GM13977 (cell line): ENCODE results near the gene MMP7.

Experiments used
- DNase-seq: peaks from one replicate; pipeline ENCODE4 v3.0.0; 2012; ENCODE audit warnings: low spot score
- in situ Hi-C: fragments of 300-500 bp; cut with MboI; formaldehyde crosslinking; loops from one replicate; pipeline ENCODE4 v1.12.0; 2022; ENCODE audit warnings: low sequenced_read_pairs, low pct_unique_long_range_greater_than_20kb, mixed read lengths, inconsistent platforms; ENCODE audit not compliant: unreplicated experiment
- TF ChIP-seq, protein P1 (sequence below): IDR thresholded peaks from 2 replicates; pipeline ENCODE4 v1.5.1; 2012; ENCODE audit warnings: mild to moderate bottlenecking, control low read depth; ENCODE audit not compliant: insufficient read depth; ENCODE audit errors: extremely low read depth, missing control alignments

Gene MMP7

DNA sequence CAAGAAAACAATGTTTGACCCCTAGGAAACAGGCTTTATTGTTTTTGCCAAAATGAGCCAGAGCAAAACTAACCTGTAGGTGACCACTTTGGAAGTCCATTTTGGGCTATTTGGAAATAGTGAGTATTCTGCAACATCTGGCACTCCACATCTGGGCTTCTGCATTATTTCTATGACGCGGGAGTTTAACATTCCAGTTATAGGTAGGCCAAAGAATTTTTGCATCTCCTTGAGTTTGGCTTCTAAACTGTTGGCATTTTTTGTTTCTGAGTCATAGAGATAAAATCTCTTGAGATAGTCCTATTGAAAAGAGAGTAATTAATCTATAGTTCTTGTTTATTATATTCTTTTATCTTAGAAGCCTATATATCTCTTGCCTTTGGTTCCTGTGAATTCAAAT, 2.9 kb downstream of the MMP7 start:
- in situ Hi-C loops = no loop called here
- TF ChIP-seq, protein P1, sequence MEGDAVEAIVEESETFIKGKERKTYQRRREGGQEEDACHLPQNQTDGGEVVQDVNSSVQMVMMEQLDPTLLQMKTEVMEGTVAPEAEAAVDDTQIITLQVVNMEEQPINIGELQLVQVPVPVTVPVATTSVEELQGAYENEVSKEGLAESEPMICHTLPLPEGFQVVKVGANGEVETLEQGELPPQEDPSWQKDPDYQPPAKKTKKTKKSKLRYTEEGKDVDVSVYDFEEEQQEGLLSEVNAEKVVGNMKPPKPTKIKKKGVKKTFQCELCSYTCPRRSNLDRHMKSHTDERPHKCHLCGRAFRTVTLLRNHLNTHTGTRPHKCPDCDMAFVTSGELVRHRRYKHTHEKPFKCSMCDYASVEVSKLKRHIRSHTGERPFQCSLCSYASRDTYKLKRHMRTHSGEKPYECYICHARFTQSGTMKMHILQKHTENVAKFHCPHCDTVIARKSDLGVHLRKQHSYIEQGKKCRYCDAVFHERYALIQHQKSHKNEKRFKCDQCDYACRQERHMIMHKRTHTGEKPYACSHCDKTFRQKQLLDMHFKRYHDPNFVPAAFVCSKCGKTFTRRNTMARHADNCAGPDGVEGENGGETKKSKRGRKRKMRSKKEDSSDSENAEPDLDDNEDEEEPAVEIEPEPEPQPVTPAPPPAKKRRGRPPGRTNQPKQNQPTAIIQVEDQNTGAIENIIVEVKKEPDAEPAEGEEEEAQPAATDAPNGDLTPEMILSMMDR = no peak
- no peak for DNase-seq

DNA sequence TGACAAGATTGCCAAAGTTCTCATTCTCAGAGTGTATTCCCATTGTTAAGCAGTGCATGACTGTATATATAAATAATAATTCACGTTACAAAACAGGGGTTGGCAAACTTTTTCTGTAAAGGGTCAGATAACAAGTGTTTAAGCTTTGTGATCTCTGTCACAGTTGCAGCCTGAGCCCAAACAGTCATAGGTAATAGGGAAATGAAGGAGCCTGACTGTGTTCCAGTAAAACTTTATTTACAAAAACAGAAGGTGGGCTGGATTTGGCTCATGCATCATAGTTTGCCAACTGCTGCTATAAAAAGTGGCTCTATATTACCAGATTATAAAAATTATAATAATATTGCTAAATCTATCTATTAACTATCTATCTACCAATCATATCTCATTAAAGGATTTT, 3.5 kb downstream of the MMP7 start:
- no peak for DNase-seq
- in situ Hi-C loops = no loop called here
- TF ChIP-seq, protein P1 = no peak

DNA sequence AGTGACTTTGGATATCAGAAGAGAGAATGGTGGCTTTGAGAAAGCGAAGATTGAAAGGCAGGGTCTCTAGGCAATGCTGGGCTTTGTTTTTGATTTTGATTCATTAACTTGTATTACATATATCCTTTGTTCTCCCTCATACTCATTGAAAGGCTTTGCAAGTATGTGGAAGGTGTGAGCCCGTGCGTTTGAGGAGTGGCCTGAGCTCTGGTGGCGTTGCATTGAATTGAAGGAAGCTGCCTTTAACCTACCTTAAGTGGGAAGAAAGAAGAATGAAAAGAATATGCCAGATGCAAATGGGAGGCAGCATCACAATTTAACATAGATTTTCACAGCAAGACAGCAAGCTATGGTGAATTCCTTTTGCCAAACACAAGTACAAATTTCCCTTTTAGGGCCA, 6.7 kb downstream of the MMP7 start:
- TF ChIP-seq, protein P1 = no peak
- no peak for DNase-seq
- in situ Hi-C loops = no loop called here

DNA sequence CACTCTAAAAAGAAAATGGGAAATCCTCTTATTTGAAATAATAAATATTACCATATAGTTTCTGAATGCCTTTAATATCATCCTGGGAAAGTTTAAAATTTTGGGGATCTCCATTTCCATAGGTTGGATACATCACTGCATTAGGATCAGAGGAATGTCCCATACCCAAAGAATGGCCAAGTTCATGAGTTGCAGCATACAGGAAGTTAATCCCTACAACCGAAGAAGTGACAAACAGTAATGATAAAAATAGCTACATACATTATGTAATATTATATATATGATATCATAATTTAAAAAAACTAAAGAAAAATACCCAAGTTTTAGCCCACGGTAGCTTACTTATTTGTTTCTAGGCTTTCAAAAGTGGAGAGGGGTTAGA, 7.4 kb downstream of the MMP7 start:
- TF ChIP-seq, protein P1 = no peak
- no peak for DNase-seq
- in situ Hi-C loops = no loop called here

DNA sequence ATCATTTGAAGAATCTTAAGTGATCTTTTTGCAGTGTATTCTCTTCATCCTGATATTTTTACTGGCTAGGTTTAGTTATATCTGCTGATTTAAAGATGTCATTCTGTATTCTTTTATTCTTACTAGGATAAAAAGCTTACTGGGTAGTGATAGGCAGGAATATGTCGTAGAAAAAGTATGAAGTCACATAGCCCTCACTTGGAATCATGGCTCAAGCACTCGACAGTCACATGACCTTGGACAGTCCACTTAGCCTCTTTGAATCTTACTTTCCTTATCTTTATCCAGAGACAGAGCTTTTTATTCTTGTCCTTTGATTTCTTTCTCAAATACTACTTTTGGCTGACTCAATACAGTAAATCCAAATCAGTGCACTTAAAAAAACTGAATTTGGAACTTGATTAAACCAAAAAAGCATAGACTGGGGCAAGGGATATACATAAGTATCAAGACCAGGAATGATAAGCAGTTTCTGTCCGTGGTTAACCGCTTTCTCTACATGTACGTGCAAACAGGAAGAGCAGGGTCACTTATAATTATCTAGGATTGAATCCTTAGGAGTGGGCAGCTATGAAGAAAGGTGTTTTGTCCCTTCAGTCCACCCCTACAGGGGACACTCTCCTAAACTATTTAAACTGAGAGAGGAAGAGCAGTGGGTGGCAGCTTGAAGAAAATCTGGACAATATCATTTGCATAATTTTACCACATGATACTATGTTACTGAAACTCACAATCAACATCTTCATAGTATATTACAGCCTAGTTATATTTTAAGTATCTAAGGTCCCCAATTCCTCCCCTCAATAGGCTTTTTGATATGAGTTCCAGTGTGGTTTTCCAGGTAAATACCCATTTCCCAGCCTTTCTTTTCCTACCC, 8.0 kb downstream of the MMP7 start:
- in situ Hi-C loops = no loop called here
- TF ChIP-seq, protein P1 = no peak
- DNase-seq = no peak

DNA sequence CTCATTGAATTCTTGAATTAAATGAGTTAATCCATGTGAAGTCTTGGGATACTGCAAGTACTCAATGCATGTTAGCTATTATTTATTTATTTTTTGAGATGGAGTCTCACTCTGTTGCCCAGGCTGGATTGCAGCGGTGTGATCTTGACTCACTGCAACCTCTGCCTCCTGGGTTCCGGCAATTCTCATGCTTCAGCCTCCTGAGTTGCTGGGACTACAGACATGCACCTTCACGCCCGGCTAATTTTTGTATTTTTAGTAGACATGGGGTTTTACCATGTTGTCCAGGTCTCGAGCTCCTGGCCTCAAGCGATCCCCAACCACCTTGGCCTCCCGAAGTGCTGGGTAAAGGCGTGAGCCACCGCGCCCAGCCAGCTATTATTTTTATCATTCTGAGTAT, 9.4 kb downstream of the MMP7 start:
- TF ChIP-seq, protein P1 = no peak
- in situ Hi-C loops = no loop called here
- DNase-seq = no peak
